NCI-H526 (cell line): ENCODE results near the gene CRIP2.
A peak's percentile ranks its signal among the peaks of the same experiment; 100 is the strongest.

Source experiments
- DNase-seq, 2 experiments: peaks; one replicate each; lab custom pipeline; 2025; lab: John Stamatoyannopoulos, UW

Gene CRIP2

GRCh38 chr14:105461903-105462302 is 12.7 kb upstream of the CRIP2 start:
- no peak for DNase-seq

GRCh38 chr14:105464501-105464900 is 10.1 kb upstream of the CRIP2 start:
- DNase-seq = no peak

- no peak for DNase-seq
Observed at GRCh38 chr14:105465209-105466031, 9.2 kb upstream of the CRIP2 start.

GRCh38 chr14:105466531-105467248 is 7.9 kb upstream of the CRIP2 start:
- DNase-seq = no peak

GRCh38 chr14:105467249-105467941 is 7.2 kb upstream of the CRIP2 start:
- DNase-seq = no peak

GRCh38 chr14:105467942-105468471 is 6.6 kb upstream of the CRIP2 start:
- no peak for DNase-seq

- DNase-seq = no peak
Observed at GRCh38 chr14:105468621-105469241, 5.9 kb upstream of the CRIP2 start.

- DNase-seq = no peak
Observed at GRCh38 chr14:105469456-105470349, 4.9 kb upstream of the CRIP2 start.

GRCh38 chr14:105470350-105471296 is 4.0 kb upstream of the CRIP2 start:
- no peak for DNase-seq

- DNase-seq = no peak
Observed at GRCh38 chr14:105471297-105471821, 3.3 kb upstream of the CRIP2 start.

- DNase-seq = no peak
Observed at GRCh38 chr14:105471823-105472485, 2.7 kb upstream of the CRIP2 start.

- no peak for DNase-seq
Observed at GRCh38 chr14:105472486-105472991, 2.1 kb upstream of the CRIP2 start.

GRCh38 chr14:105473033-105473676 is 1.5 kb upstream of the CRIP2 start:
- DNase-seq = no peak

- DNase-seq = peak; percentile 69 to 92
Observed at GRCh38 chr14:105473677-105474482, 741 bp upstream of the CRIP2 start.

GRCh38 chr14:105475269-105476096 is 862 bp downstream of the CRIP2 start:
- DNase-seq = no peak

GRCh38 chr14:105476097-105476830 is 1.6 kb downstream of the CRIP2 start:
- no peak for DNase-seq
